Erythroblast (primary cell): ENCODE results near the gene SPTBN1.

Source experiments
- GATA1 ChIP-seq: IDR thresholded peaks from 2 replicates; pipeline ENCODE4 v1.6.1; 2011; ENCODE audit warnings: low read depth, mild to moderate bottlenecking, control low read depth, low read length, moderate library complexity
- POLR2A ChIP-seq: IDR thresholded peaks from 2 replicates; pipeline ENCODE4 v1.6.1; 2011; ENCODE audit warnings: mild to moderate bottlenecking, low read length

DNA sequence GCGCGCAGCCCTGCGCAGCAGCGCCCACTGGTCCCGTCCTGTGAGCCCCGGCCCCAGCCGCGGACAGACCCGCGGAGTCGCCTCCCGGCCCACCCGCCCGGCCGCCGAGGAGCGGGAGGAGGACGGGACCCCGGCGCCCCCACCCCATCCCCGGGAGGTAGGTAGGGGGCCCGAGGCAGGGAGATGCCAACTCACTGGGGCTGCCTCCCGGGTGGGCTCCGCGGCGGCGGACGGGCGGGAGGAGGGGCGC, 160 bp downstream of the SPTBN1 start:
- TF ChIP-seq POLR2A, result no peak
- TF ChIP-seq GATA1, result no peak
